Upper lobe of left lung (tissue), 4 donors: ENCODE measurements around the gene RBP4.

Source experiments
- EP300 ChIP-seq, 4 donors: sonication (generic); formaldehyde crosslinking; IDR thresholded peaks; one replicate each; pipeline ENCODE4 v1.5.1; 2017; ENCODE audit warnings: antibody characterized with exemption in 4 of 4, control low read depth in 2 of 4
- POLR2A ChIP-seq, 4 donors: fragments of 450-650 bp; IDR thresholded peaks; one replicate each; pipeline ENCODE4 v1.5.1; 2016 to 2017; ENCODE audit warnings: antibody characterized with exemption in 4 of 4, mild to moderate bottlenecking in 2 of 4
- POLR2AphosphoS5 ChIP-seq, 2 donors: sonication (generic); formaldehyde crosslinking; IDR thresholded peaks; one replicate each; pipeline ENCODE4 v1.5.1; 2017; ENCODE audit warnings: antibody characterized with exemption in 2 of 2
- TF ChIP-seq, protein P1 (sequence below), 6 experiments: fragments of 450-650 bp in 4 of 6; fragments of 200-600 bp in 2 of 6; sonication (generic) in 2 of 6; IDR thresholded peaks; one replicate each; pipeline ENCODE4 v1.5.1; 2016 to 2019; ENCODE audit warnings: antibody characterized with exemption in 6 of 6

DNA sequence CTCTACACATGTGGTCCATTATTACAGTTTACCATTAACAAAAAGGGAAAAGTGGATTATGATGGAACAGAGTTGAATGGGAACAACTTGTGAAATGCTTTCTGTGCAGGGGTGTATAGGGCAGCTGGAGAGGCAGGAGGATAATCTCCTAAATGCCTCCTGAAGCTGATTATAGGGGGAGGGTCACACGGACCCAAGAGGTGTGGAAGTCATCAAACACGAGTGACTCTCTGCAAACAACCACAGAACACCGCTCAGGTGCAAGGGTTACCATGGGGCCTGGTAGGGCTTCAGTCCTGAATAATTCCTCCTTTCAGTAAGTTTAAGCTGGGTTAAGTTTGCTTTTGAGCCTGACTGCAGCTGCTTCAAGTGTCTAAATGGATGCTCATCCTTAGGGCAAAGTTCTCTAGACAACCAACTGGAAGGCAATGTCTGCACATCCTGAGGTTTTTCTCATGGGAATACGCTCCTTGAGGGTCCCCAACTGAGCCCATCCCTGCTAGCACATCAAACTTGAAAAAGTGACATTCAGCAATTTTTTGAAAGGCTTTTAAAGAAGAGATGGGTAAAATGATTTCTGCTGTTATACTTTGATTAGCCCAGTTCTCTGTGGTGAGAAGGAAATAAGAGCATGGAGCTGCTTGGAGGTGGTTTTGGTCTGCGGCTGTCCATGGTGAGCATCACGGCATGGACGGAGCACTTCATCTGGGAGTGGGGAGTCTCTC lies 13.2 kb upstream of the RBP4 start:
- TF ChIP-seq, protein P1, sequence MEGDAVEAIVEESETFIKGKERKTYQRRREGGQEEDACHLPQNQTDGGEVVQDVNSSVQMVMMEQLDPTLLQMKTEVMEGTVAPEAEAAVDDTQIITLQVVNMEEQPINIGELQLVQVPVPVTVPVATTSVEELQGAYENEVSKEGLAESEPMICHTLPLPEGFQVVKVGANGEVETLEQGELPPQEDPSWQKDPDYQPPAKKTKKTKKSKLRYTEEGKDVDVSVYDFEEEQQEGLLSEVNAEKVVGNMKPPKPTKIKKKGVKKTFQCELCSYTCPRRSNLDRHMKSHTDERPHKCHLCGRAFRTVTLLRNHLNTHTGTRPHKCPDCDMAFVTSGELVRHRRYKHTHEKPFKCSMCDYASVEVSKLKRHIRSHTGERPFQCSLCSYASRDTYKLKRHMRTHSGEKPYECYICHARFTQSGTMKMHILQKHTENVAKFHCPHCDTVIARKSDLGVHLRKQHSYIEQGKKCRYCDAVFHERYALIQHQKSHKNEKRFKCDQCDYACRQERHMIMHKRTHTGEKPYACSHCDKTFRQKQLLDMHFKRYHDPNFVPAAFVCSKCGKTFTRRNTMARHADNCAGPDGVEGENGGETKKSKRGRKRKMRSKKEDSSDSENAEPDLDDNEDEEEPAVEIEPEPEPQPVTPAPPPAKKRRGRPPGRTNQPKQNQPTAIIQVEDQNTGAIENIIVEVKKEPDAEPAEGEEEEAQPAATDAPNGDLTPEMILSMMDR (IDR thresholded peaks at IDR 0.05) = no peak
- TF ChIP-seq POLR2A (IDR thresholded peaks at IDR 0.05) (no peak), POLR2AphosphoS5 (IDR thresholded peaks at IDR 0.05) (no peak), EP300 (IDR thresholded peaks at IDR 0.05) (no peak)
